DMS 273 (cell line): ENCODE measurements around the gene PPM1J.
A peak's percentile ranks its signal among the peaks of the same experiment; 100 is the strongest.

Source experiments
- DNase-seq: peaks from one replicate; lab custom pipeline; 2025; ENCODE audit not compliant: unreplicated experiment; lab: John Stamatoyannopoulos, UW

Gene PPM1J

DNA sequence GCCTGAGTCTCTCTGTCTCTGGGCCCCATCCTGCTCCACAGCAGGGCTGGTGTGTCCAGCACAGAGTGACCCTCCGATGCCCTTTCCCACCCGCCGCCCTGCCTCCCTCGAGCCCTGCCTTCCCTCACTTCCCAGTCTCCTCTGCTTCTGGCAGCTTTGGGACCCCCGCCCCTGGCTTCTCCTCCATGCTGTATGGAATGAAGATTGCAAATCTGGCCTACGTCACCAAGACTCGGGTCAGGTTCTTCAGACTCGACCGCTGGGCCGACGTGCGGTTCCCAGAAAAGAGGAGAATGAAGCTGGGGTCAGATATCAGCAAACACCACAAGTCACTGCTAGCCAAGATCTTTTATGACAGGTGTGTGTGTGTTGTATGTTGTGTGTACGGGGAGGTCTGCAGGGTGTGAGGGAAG, 26.3 kb downstream of the PPM1J start:
- no peak for DNase-seq

DNA sequence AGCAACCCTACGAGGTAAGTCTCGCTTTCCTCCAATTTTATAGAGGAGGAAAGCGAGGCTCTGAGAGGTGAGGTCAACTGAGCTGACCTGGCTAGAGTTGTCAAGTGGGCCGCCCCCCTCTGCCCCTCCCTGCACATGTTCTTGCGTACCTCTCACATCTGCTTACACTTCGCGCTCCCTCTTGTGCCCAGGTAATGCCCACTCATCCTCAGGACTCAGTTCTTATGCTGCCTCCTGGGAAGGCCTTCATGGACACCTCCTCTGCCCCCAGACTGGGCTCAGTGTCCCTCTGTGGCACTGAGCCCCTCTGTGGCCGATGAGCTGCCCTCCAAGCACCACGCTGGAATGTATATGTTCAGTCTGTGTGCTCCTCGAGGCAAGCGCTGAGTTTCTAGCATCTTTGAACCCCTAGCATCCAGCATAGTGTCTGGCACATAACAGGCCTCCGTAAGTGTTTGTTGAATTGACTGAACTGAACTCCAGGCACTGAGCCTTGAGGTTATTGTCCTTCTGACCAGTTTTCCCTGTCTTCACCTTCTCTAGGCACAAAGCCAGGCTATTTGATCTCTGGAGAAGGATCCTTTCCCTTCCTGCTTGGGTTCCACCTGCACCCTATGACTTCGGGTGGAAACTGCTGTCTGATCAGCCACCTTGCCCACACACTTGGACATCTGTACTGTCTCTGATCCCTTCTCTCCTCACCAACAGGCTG, 27.2 kb downstream of the PPM1J start:
- DNase-seq = no peak

DNA sequence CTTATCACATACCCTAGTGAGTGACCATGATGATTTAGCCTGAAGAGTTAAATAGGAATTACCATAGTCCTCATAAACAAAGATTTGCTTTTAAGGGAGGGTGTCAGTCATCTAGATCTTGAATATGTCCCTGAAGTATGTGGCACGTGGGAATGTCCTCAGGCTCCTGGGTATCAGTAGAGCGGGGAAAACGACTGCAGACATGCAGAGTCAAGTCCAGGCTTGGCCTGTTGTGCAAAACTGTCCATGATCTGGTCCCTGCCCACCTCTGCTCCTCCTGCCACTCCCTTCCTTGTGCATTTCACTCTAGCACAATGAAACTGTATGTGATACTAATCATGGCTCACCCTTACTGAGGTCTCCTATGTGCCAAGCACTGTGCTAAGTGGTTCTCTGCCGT, 27.8 kb downstream of the PPM1J start:
- no peak for DNase-seq

DNA sequence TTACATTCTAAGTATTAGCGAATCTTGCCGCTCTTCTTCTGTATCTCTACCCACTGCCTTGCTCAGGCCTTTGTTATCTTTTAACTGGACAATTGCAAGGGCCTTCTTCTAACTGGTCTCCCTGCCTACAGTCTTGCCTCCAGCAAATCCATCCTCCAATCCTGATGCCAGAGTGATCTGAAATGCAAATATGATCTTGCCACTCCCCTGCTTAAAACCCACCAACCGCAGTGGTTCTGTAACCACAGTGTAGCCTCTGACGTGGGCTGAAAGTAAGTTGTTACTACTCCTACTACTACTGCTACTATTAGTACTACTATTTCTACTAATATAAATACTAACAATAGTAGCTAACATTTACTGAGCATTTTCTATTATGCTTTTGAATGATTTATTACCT, 28.3 kb downstream of the PPM1J start:
- no peak for DNase-seq

- DNase-seq = no peak
These were observed 28.7 kb downstream of the PPM1J start for GRCh38 chr1:112686417-112686816.

DNA sequence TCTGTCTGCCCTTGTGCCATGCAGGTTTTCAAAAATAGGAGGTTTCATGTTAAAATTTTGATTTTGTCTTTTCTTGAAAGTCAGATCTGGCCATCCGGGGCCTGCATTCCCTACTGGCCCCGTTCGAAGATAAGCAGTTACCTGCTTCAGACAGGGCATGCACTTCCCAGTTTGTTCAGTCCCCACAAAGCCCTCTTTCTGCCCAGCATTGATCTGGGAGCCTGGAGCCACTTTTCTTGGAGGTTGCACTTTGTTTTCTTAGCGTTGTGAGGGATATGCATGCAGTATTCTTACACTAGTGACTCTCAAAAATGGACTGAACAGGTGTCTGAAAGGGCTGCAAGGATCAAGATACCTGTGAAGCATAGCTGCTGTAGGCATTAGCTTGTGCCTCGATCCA, 29.2 kb downstream of the PPM1J start:
- no peak for DNase-seq

GRCh38 chr1:112678605-112679004, 36.5 kb downstream of the PPM1J start:
- no peak for DNase-seq

DNA sequence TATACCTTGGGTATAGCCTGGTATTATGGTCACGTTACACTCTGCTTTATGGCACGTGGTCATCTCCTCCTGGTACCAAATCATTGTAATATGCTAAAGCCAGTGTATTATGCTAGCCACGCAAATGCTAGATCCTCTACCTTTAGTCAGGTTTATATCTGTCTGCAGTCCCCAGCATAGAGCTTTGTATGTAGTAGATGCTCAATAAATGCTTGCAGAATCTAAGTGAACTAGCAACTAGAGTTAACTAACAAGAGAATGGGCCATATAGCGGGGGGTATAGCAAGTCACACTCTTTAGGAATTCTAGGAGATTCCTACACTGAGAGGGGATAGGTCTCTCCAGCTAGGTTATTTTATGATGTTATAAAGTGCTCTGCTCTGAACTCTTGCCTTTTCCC, 37.6 kb downstream of the PPM1J start:
- DNase-seq = no peak

DNA sequence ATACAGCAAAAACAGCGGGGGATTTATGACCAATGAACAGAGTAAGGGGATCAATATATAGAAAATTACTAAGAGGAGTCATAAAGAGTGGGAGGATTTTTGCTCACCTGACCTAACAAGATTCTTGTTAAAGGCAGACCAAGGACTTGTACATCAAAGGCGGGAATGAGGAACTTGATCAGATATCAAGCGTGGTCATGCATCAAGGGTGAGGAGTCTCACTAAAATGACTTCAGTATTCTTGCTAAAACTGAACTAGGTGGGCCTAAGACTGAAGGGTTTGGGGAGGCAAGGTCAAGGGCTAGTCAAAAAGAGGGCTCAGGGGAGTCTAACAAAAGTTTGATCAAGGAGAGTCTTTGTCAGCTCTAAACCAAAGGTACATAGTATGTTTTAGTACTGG, 38.6 kb downstream of the PPM1J start:
- DNase-seq = no peak

DNA sequence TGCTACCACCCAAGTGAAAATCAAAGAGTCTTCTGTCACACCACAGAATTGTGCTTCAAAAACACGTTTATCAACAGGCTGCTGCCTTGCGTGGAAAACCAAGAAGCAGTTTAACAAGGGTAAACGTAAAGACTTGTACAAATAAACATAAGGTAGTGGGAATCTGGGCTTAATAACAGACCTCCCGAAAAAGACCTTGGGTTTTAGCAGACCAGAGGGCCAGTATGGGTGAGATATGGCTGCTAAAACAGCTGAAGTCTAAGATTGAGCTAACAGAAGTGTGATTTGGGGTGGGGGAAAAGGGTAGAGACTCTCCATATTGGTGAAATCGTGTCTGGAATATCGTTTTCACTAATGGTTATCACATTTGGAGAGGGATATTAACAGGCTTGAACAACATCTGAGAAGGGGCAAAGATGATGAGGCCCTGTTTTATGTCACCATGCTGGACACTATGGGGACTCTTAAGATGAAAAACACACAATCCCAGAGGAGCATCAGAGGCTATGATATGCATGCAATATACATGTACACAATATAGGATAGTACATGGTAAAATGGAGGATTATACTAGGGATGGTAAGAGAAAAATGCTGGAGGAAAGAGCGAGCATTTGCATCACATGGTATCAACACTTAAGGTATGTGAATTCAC, 39.3 kb downstream of the PPM1J start:
- DNase-seq = no peak

GRCh38 chr1:112674986-112675727, 40.0 kb downstream of the PPM1J start:
- DNase-seq = peak; percentile 74

- DNase-seq = peak; percentile 88
These were observed 40.6 kb downstream of the PPM1J start, which contains the start of gene MOV10 for GRCh38 chr1:112674440-112674985. MOV10 (plus strand) TSS chr1:112674659; CDS start chr1:112674913, 254 bp downstream.

GRCh38 chr1:112673592-112674439, 41.3 kb downstream of the PPM1J start:
- peak; percentile 71 for DNase-seq

DNA sequence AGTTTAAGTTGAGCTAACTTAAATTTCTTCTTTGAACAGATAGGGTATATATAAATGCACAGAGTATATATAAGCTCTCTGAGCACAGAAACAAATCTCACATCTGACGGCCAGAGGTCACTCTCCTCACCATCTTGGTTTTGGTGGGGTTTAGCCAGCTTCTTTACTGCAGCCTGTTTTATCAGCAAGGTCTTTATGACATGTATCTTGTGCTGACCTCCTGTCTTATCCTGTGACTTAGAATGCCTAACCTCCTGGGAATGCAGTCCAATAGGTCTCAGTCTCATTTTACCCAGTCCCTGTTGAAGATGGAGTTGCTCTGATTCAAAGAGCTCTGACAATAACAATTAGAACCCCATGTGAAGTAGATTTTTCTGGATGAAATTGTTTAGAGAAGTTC, 42.3 kb downstream of the PPM1J start:
- DNase-seq = no peak

DNA sequence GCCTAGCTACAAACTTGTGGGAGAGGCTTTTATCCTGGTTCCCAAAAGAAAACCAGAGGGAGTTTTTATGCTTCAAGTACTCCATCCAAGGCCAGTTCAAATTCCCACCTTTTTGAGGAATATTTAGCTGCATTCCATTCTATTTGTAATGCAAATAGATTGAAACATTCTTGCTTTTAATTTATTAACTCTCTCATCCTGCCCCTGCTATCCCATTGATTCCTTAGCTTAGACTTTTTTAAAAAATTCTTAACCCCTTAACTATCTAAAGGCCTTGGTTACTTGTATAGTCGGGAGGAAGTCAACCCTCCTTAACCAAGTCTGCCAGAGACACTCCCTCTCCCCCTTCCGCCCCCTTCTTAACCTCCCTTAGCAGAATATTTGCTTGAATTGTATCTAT, 43.1 kb downstream of the PPM1J start:
- no peak for DNase-seq

GRCh38 chr1:112666946-112667345, 48.2 kb downstream of the PPM1J start:
- no peak for DNase-seq

- no peak for DNase-seq
These were observed 49.3 kb downstream of the PPM1J start for GRCh38 chr1:112665857-112666256.
